Activated effector memory CD4-positive, alpha-beta T cell treated with anti-CD3 and anti-CD28 coated beads, Interleukin-2, amount 50 U/mL, for 16 hours (primary cell): Measurements from ENCODE around the gene SP1.
A peak's percentile ranks its signal among the peaks of the same experiment; 100 is the strongest.

Experiments
- DNase-seq: peaks from one replicate; pipeline ENCODE4 v3.0.0-alpha.2; 2020

The SP1 gene

DNA sequence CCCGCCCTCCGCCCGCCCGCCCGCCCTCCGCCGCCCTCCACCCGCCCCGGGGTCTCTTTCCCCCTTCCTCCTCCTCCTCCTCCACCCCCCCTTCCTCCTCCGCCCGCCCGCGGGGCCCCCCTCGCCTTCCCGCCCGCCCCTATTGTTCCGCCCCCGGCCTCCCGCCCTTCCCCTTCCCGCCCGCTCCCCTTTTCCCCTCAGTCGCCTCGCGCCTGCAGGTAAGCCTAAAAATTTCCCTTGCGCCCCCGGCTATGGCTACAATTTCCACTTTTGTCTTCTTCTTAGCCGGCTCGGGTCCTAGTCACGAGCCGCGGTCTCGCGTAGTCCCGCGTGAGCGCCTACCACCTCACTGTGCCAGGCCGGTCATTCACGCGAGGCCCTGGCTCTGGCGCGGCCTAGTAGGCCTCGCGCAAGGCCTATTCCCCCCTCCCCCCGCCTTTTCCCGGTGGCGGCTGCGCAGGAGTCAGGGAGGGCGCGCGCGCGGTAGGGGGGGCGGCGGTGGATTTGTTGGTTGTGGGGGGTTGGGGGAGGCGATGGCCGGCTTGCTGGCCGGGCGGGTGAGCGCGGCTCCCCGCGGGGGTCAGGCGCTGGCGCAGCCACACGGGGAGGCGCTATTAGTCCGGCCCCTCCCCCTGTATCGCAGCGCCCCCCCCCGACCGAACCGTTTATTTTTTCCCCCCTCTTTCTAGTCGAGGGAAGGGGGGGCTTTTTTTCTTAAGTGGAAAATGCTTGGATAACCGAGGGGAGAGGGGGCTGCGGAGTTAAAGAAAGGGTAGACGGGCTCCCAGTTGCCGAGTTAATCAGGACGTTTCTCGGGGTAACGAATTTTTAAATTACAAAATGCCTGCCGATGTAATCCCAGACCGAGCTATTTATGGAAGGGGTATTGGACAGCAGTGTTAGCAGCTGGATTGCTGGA lies 72.4 kb downstream of the SP1 start:
- DNase-seq: peak; percentile 91

DNA sequence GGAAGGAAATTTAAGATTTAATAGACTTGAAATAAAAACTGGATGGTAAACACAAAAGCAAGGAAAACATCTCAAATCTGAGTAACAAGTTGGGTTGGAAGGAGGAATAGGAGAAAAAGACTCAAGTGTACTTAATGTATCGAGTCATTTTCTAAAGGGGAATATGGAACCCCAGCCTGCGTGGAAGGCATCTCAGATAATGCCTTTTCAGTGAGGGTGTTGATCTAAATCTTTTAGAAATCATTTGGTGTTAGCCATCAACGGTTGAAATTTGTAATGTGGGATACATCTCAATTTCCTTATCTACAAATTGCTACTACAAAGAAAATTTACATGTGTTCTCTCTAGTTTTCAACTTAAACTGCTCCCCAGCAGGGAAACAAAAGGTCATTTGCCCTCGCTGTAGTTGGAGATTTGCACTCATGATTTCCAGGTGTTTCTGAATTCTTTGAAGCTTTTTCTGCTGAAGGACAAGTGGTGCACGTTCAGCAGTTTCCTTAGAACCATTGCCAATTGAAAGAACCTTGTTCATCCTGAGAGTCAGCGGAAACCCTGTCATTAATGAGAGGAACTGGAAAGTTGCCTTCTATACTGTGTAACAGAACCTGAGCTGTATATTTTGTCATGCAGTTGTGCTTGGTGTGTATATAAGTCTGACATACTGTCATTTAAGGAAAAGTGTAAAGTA lies 74.1 kb downstream of the SP1 start:
- no peak for DNase-seq

DNA sequence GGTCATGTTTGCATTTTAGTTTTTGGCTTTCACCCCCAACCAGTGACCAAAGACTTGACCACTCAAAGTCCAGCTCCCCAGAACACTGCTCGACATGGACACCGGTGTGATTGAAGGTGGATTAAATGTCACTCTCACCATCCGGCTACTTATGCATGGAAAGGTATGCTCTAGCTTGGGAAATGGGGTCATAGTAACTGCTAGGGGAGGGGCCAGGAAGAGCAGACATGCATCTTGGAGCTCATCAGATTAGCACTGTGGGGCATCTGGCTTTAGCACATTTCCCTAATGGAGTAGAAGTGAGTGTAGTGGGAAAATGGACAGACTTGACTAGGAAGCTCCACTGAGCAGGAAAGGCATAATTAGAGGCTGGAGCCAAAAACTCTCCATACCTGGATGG lies 74.7 kb downstream of the SP1 start:
- DNase-seq: no peak

DNA sequence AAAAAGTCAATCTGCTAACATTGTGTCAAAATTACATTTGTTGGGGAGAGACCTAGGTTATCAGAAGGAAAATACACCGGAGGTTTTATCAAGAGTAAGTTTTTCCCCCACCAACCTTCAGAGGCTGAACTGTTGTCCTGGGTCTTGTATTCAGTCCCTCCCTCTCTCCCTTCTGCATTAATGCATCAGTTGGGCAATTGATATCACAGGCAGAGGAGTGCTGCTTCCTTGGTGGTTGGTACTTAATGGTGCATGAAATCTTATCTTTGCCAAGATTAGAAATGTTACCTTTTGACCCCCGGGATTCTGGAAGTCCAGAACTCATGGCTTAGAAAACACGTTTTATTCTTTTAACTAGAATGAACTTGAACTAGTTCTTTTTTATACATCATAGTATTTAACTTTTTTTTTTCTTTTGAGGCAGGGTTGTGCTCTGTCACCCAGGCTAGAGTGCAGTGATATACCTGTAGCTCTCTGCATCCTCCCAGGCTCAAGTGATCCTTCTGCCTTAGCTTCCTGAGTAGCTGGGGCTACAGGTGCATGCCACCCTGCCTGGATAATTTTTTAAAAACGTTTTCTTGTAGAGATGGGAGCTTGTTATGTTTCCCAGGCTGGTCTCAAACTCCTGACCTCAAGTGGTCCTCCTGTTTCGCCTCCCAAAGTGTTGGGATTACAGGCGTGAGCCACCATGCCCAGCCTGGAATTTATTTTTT lies 76.8 kb downstream of the SP1 start:
- no peak for DNase-seq

DNA sequence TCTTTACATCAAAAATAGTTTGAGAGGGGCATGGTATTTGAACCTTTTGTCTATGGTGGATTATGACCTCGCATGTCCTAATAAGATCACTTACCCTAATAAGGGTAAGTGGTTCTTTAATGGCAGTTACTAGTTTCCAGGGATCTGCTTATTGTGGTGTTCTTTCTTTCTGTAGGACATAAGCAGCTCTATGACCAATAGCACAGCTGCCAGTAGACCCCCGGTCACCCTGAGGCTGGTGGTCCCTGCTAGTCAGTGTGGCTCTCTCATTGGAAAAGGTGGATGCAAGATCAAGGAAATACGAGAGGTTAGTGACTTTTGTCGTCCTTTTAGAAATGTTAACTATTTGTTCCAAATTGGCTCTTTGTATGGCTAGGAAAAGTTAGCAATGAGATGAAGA lies 79.1 kb downstream of the SP1 start:
- no peak for DNase-seq

DNA sequence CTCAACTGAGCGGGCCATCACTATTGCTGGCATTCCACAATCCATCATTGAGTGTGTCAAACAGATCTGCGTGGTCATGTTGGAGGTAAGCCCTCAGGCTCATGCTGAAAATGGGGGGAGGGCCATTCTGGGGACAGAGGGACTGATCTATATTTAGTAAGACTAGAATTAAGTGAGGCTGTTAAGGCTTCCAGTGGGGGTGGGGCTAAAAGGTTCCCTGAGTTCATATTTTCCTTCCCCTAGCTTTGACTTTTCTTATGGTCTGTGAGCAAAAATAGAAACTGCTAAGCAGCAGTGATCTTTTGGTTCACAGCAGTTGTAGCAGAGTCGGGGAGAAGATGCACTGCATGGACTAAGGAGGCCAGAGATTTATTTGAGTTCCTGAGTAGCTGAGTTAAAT lies 81.1 kb downstream of the SP1 start:
- no peak for DNase-seq

DNA sequence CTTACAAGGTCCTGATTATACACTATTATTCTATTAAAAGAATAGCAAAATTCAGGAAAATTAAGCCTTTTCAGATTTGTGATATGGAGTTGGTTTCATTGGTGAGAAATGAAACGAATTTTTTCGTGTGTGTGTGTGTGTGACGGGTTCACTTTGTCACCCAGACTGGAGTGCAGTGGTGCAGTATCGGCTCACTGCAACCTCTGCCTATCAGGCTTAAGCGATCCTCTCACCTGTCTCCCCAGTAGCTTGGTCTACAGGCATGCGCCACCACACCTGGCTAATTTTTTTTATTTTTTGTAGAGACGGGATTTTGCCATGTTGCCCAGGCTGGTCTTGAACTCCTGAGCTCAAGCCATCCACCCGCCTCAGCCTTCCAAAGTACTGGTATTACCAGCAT lies 81.6 kb downstream of the SP1 start:
- no peak for DNase-seq

DNA sequence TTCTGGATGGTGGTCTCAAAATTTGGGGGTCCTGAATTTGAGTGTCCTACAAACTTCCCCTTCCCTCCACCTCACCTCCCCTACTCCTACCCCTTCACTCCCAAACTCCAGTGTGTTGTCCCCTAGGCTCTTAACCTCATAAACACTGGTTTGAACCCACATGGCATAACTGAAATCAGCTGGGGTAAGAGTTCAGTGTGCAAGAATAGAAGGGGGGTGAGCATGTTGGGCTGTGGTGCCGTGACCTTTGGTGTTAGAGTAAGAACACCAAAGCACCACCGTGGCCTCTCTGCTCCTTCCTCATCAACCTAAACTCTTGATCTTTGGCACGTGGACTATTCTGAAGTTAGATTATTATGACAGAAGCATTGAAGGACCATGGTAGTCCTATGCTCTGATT lies 83.0 kb downstream of the SP1 start:
- DNase-seq: no peak

DNA sequence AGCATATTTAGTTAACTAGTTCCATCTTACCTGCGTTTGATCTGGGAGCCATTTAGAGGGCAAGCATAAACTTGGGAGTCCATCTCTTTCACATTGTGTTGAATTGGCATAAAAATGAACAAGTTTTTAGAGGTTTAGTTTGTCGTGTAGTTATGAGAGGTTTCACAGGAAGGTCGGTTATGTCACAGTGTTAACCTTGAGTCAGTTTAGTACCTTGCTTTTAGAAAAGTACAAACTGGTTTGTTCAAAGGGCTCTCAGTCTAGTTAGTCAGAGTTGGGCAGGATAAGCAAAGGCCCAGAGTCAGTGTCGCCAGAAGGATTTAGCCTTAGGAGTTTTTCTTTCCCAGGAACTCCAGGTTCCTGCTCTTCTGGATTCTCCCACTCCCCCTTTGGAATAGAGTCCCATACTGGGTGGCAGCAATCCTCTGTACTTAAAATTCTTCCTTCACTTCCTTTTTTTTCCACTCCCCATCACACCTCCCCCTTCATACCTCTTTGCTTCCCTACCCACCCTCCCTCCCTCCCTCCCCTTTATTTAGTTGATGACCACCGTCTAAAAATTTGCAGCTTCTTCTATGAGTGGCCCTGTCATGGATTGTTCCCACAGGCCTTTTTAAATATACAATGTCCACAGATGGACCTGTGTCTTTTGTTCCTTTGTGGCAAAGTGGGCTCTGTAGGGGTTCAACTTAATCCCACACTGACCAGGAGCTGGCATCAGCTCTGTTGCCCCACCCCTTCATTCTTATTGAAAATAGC lies 84.0 kb downstream of the SP1 start:
- no peak for DNase-seq

DNA sequence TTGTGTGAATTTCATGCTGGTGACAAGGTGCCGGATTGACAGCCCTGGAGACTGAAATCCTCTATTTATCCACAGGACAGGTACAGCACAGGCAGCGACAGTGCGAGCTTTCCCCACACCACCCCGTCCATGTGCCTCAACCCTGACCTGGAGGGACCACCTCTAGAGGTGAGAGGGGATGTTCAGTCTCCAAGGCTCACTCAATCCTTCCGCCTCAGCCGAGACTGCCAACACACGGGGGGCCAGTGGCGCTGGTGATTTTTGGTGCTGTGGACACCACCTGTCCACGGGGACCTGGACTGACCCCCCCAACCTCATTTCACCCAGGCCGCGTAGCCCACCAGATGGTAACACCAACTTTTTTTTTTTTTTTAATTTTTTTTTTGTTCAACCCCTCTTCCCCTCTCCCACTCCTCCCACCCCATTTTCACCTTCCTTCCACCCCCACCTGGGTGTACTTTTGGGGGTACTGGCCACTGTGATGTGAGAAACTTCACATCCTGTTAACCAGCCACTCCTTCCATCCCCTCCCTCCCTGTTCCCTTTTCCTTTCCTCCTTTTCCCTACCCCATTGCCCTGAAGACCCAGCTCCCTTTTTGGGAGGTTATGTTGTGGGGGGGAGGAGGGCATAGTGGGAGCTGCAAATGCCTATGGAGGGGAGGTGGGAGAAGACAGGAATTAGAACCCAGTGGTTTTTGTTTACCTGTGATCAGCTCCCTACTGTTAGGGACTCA lies 84.9 kb downstream of the SP1 start:
- DNase-seq: no peak

DNA sequence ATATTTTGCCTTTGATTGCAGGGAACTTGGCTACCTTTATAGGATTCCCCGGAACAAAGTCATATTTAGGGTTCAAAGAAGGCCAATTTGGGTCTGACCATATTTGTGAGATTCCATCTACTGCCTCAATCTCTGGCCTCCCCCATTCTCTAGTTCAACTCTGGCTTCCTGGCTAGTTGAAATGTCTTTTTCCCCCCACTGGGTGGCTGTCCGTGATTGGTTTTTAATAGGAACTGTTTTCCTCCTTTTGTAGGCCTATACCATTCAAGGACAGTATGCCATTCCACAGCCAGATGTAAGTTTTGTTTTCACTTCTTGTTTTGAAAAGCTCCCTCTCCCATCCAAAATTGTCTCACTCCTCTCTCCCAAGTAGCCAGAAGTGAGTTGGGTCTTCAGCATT lies 85.7 kb downstream of the SP1 start:
- DNase-seq: no peak
